ENCODE measurements around the gene CIAO3.
"Not testable (repeated sequence)": the region's sequence is repeated elsewhere in the genome, so short reads cannot be mapped to it uniquely, and the experiment has no call there.

Gene CIAO3

DNA sequence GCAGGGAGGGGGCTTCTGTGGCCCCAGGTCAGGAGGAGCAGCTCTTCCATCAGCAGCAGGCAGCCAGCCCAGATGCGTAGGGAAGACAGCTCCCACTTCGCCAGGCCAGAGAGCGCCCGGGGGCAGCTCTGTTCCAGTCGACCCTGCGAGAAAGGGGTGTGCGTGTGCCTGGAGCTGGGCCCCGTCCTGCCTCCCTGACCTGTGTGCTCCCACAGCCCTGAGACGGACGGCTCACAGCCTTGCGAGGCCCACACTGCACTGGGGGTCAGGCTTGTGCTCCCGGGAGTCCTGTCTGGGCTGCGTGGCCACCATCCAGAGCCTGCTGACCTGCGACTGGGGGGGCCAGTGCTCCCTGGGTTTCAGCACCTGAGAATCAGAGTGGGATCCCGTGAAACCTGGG lies 19.3 kb upstream of the CIAO3 start:
- DNase-seq (ENCODE audit: low spot score): no peak

GRCh38 chr16:759110-759910 lies 18.5 kb upstream of the CIAO3 start:
- no peak for DNase-seq (ENCODE audit: low spot score)

- no peak for DNase-seq (ENCODE audit: low spot score)
Measured at GRCh38 chr16:756428-756827, 15.6 kb upstream of the CIAO3 start.

GRCh38 chr16:754656-755055 lies 13.9 kb upstream of the CIAO3 start:
- DNase-seq (ENCODE audit: low spot score): no peak

GRCh38 chr16:754121-754607 lies 13.4 kb upstream of the CIAO3 start:
- DNase-seq (ENCODE audit: low spot score): not testable (repeated sequence)

- no peak for DNase-seq (ENCODE audit: low spot score)
Measured at GRCh38 chr16:752007-752312, 11.2 kb upstream of the CIAO3 start.

GRCh38 chr16:751152-752006 lies 10.6 kb upstream of the CIAO3 start:
- no peak for DNase-seq (ENCODE audit: low spot score)

- no peak for DNase-seq (ENCODE audit: low spot score)
Measured at GRCh38 chr16:750485-750884, 9.7 kb upstream of the CIAO3 start.

GRCh38 chr16:749010-749409 lies 8.2 kb upstream of the CIAO3 start:
- DNase-seq (ENCODE audit: low spot score): no peak

DNA sequence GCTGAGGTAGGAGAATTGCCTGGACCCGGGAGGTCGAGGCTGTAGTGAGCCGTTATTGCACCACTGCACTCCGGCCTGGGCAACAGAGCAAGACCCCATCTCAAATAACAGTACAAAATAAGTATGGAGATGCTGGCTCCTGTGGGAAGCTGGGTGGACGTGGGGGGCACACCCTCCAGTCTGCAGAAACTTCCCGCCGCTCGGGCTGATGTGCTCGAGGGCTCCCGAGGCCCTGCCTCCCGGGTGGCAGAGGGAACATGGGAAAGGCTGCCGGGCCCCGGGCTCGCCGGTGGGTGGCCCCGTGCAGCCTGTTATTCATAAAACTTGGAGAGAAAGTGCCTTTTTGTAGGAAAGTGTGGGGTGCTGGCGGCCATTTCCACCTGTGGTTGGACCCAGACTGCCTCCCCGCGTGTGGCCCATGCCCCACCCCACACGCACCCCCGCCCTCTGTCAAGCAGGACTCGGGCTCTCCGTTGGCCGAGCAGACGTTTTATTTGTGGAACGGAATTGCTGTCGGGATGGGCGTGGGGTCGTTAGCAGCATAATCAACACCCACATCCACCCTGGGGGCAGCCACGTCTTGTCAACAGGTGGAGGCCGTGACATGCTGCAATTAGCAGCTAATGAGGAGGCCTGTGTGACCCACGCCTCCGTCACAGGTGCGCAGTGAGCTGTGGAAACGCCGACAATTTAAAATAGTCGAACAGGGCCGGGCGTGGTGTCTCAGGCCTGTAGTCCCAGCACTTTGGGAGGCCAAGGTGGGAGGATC lies 7.4 kb upstream of the CIAO3 start:
- no peak for DNase-seq (ENCODE audit: low spot score)

- no peak for DNase-seq (ENCODE audit: low spot score)
Measured at GRCh38 chr16:746637-747036, 5.8 kb upstream of the CIAO3 start.

GRCh38 chr16:745739-746138 lies 4.9 kb upstream of the CIAO3 start:
- DNase-seq (ENCODE audit: low spot score): no peak

DNA sequence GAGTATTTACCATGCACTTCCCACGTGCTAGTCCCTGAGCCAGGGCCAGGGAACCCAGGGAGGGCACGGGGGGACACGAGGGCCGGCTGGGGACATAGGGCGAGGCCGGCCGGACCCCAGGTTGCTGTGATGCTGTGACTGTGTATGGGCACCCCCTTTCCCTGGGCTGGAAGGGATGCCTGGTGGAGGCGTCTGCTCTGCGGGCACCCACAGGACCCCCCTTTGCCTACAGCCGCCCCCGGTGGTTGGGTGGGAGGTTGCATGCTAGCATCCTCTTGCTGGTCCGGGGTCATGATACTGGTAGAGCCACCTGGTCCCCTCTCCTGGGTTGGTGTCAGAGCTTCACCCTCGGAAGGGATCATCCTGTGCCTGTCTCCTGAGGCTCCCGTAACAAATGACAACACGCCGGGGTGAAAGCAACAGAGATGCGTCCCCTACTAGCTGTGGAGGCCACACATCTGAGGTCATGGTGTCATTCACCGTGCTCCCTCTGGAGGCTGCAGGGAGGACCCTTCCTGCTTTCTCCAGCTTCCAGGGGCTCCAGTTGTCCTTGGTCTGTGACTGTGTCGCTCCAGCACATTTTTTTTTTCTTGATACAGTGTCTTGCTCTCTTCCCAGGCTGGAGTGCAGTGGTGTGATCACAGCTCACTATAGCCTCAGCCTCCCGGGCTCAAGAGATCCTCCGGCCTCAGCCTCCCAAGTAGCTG lies 3.1 kb upstream of the CIAO3 start:
- DNase-seq (ENCODE audit: low spot score): no peak

DNA sequence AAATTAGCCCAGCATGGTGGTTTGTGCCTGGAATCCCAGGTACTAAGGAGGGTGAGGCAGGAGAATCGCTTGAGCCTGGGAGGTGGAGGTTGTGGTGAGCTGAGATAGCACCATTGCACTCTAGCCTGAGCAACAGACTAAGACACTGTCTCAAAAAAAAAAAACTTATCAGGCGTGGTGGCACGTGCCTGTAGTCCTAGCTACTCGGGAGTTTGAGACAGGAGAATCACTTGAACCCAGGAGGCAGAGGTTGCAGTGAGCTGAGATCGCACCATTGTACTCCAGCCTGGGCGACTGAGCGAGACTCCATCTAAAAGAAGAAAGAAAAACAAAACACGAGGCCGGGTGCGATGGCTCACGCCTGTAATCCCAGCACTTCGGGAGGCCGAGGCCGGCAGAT lies 2.1 kb upstream of the CIAO3 start:
- DNase-seq (ENCODE audit: low spot score): not testable (repeated sequence)

DNA sequence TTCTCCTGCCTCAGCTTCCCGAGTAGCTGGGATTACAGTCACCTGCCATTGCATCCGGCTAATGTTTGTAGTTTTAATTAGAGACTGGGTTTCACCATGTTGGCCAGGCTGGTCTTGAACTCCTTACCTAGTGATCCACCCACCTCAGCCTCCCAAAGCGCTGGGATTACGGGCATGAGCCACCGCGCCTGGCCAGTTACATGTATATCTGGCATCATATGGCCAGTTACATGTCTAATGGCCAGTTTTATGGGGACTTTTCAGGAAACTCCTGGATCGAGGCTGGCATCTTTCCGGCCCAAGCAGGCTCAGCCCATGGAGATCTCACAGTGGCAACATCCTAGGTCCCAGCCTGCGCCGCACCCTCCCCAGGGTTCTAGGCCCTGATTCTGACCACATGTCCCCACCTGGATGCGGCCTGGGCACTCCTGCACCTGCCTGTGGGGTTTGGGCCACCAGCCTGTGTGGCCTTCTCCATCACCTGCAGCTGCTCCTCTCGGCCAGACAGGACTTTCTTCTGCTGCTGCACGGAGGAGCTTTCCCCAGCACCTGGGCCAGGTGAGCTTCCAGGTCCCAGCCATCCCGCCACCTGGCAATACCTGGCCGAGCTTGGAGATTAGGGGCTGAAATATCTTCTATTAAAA lies 1.3 kb upstream of the CIAO3 start:
- no peak for DNase-seq (ENCODE audit: low spot score)

DNA sequence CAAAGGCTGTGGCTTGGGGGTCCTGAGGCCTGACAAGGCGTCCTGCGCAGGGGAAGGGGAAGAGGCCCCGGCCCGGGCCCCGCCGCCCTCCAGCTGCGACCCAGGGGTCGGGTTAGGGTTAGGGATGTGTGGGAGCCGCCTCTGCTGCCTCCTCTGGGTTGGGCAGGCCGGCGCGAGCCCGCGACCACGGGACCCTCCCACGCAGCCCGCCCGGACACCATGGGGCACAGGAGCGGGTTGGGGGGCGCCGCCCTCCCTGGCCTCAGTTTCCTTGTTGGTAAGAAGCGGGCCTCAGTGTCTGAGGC lies 386 bp downstream of the CIAO3 start:
- no peak for DNase-seq (ENCODE audit: low spot score)

GRCh38 chr16:739560-740458 lies 988 bp downstream of the CIAO3 start:
- DNase-seq (ENCODE audit: low spot score): no peak

GRCh38 chr16:736936-737481 lies 3.8 kb downstream of the CIAO3 start:
- DNase-seq (ENCODE audit: low spot score): no peak

DNA sequence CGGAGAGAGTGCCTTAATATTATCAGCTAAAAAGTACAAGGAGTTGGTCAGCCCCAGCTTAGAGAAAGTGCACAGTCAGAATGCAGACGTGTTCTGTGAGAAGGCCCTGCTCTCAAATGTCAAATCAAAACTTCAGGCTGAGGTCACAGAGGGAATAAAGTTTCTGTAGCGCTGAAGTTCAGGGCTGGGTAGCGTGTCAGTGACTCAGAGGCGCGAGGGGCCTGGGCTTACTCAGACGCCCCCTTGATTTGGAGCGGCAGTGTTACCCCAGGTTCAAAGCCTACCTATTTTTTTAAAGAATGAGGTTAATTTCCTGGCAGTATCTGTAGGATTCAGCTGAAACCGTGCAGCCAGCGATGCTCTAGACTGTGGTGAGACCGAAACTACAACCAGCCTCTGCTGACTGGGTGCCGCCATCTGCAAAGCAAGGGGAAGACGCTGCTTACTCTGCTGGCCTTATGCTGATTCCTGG lies 4.8 kb downstream of the CIAO3 start:
- no peak for DNase-seq (ENCODE audit: low spot score)
